ENCODE measurements around the gene GCNA. TPM values are rescaled to one million over a fixed set of nuclear protein-coding genes. Genes with fewer than 3 reads are reported as not detected.

The GCNA gene
- total RNA-seq, 1 donor from 2014 or later: 9.1 TPM

GRCh38 chrX:71623714-71624113, 45.5 kb downstream of the GCNA start:
- Histone ChIP-seq H3K27ac (no peak overlapping the region), H3K4me1 (peaks cover 22% of the 10 kb centered on the region), H3K27me3 (no peaks in the 10 kb centered on the region), H3K4me3 (no peak overlapping the region), H3K36me3 (no peaks in the 10 kb centered on the region), H3K9me3 (no peaks in the 10 kb centered on the region)
- DNase-seq (ENCODE audit: extremely low spot score in 2 of 2): no peak
- intact Hi-C loops (cut with DNase I): no loop called here
- no peak for TF ChIP-seq POLR2A (IDR thresholded peaks at IDR 0.05)
- no peak for TF ChIP-seq POLR2AphosphoS5 (IDR thresholded peaks at IDR 0.05; ENCODE audit: insufficient read depth in 1 of 2, low read depth in 1 of 2)
- TF ChIP-seq CTCF (IDR thresholded peaks at IDR 0.05): no peak

GRCh38 chrX:71625471-71625870, 47.2 kb downstream of the GCNA start:
- H3K4me3 ChIP-seq: no peak overlapping the region
- peaks cover 22% of the 10 kb centered on the region for H3K4me1 ChIP-seq
- no peak for DNase-seq (ENCODE audit: extremely low spot score in 2 of 2)
- no peaks in the 10 kb centered on the region for H3K36me3 ChIP-seq
- TF ChIP-seq POLR2A (IDR thresholded peaks at IDR 0.05): no peak
- TF ChIP-seq POLR2AphosphoS5 (IDR thresholded peaks at IDR 0.05; ENCODE audit: insufficient read depth in 1 of 2, low read depth in 1 of 2): no peak
- TF ChIP-seq CTCF (IDR thresholded peaks at IDR 0.05): no peak
- no peaks in the 10 kb centered on the region for H3K27me3 ChIP-seq
- intact Hi-C loops (cut with DNase I): no loop called here
- H3K27ac ChIP-seq: no peak overlapping the region
- no peaks in the 10 kb centered on the region for H3K9me3 ChIP-seq

GRCh38 chrX:71626576-71626975, 48.3 kb downstream of the GCNA start:
- no peak for TF ChIP-seq CTCF (IDR thresholded peaks at IDR 0.05)
- no peak for TF ChIP-seq POLR2A (IDR thresholded peaks at IDR 0.05)
- no peak for TF ChIP-seq POLR2AphosphoS5 (IDR thresholded peaks at IDR 0.05; ENCODE audit: insufficient read depth in 1 of 2, low read depth in 1 of 2)
- H3K27me3 ChIP-seq: no peaks in the 10 kb centered on the region
- H3K4me1 ChIP-seq: peaks cover 21% of the 10 kb centered on the region
- no peaks in the 10 kb centered on the region for H3K9me3 ChIP-seq
- intact Hi-C loops (cut with DNase I): no loop called here
- H3K36me3 ChIP-seq: no peaks in the 10 kb centered on the region
- H3K4me3 ChIP-seq: no peak overlapping the region
- no peak overlapping the region for H3K27ac ChIP-seq
- DNase-seq (ENCODE audit: extremely low spot score in 2 of 2): no peak

DNA sequence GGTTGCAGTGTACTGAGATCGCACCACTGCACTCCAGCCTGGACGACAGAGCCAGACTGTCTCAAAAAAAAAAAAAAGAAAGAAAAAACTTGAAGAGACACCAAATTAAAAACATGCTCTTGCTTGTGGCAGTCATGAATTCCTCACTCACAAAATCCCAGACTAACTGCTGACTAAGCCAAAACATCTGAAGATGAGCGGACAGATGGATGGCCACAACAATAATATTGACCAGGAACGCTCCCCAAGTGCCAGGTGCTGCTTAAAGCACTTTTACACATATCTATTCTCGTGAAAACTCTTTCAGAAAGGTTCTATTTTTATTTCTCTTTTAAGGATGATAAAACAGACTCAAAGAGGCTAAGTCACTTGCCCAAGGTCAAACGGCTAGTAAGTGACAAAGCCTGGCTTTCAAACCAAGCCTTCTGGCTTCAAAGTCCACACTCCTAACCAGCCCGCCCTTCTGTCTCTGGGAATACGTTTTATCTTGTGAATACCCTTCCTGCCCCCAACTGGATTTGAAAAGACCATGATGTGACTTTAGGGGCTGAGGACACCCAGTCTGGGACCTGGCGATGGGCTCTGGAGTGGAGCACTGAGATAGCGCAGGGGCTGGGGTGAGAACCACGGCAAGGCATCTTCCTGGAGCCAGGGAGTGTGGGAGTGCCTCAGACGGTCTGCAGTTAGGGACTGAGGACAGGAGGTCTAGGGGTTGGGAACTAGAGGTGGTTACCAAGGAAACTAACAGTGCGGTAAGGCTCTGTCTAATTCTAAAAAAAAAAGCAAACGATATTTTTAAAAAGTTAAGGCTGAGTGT, 49.6 kb downstream of the GCNA start:
- intact Hi-C loops (cut with DNase I): no loop called here
- no peak overlapping the region for H3K4me3 ChIP-seq
- no peak for TF ChIP-seq CTCF (IDR thresholded peaks at IDR 0.05)
- TF ChIP-seq POLR2AphosphoS5 (IDR thresholded peaks at IDR 0.05; ENCODE audit: insufficient read depth in 1 of 2, low read depth in 1 of 2): no peak
- no peak for TF ChIP-seq POLR2A (IDR thresholded peaks at IDR 0.05)
- DNase-seq (ENCODE audit: extremely low spot score in 2 of 2): no peak
- peaks cover 9% of the 10 kb centered on the region for H3K4me1 ChIP-seq
- H3K27ac ChIP-seq: no peak overlapping the region
- H3K36me3 ChIP-seq: no peaks in the 10 kb centered on the region
- H3K27me3 ChIP-seq: no peaks in the 10 kb centered on the region
- no peaks in the 10 kb centered on the region for H3K9me3 ChIP-seq

- Histone ChIP-seq H3K27ac (no peak overlapping the region), H3K27me3 (no peaks in the 10 kb centered on the region), H3K36me3 (no peaks in the 10 kb centered on the region), H3K4me1 (no peaks in the 10 kb centered on the region), H3K4me3 (no peak overlapping the region), H3K9me3 (no peaks in the 10 kb centered on the region)
- intact Hi-C loops (cut with DNase I): no loop called here
- TF ChIP-seq POLR2A (IDR thresholded peaks at IDR 0.05) (no peak), POLR2AphosphoS5 (IDR thresholded peaks at IDR 0.05; ENCODE audit: insufficient read depth in 1 of 2, low read depth in 1 of 2) (no peak), CTCF (IDR thresholded peaks at IDR 0.05) (no peak)
- DNase-seq (ENCODE audit: extremely low spot score in 2 of 2): no peak
These were observed 51.2 kb downstream of the GCNA start for GRCh38 chrX:71629467-71629866.
